Nephron (organoid): Measurements from ENCODE around the gene TMEM59.
A peak's percentile ranks its signal among the peaks of the same experiment; 100 is the strongest.

Experiments used
- H3K27ac Mint-ChIP-seq, 3 experiments: 2 replicates each; pipeline ENCODE4 v1.8.0; 2020; ENCODE audit warnings: mixed read lengths in 3 of 3, mild to moderate bottlenecking in 2 of 3, moderate library complexity in 1 of 3
- H3K27me3 Mint-ChIP-seq: 2 replicates; pipeline ENCODE4 v1.8.0; 2021; ENCODE audit warnings: low read depth, mild to moderate bottlenecking, moderate library complexity, mixed read lengths
- H3K36me3 Mint-ChIP-seq: 2 replicates; pipeline ENCODE4 v1.8.0; 2020; ENCODE audit warnings: low read depth, mixed read lengths
- H3K4me1 Mint-ChIP-seq: 2 replicates; pipeline ENCODE4 v1.8.0; 2020; ENCODE audit warnings: mixed read lengths
- H3K4me3 Mint-ChIP-seq, 3 experiments: 2 replicates each; pipeline ENCODE4 v1.8.0; 2020; ENCODE audit warnings: mild to moderate bottlenecking in 3 of 3, mixed read lengths in 3 of 3, moderate library complexity in 2 of 3
- H3K9me3 Mint-ChIP-seq: 2 replicates; pipeline ENCODE4 v1.8.0; 2020; ENCODE audit warnings: mixed read lengths
- CTCF ChIP-seq, 3 experiments: fragments of 200-600 bp; sonication (generic); IDR thresholded peaks; one replicate each; pipeline ENCODE4 v1.5.0; 2021; ENCODE audit warnings: antibody characterized with exemption in 3 of 3; ENCODE audit not compliant: unreplicated experiment in 3 of 3

TMEM59 gene

DNA sequence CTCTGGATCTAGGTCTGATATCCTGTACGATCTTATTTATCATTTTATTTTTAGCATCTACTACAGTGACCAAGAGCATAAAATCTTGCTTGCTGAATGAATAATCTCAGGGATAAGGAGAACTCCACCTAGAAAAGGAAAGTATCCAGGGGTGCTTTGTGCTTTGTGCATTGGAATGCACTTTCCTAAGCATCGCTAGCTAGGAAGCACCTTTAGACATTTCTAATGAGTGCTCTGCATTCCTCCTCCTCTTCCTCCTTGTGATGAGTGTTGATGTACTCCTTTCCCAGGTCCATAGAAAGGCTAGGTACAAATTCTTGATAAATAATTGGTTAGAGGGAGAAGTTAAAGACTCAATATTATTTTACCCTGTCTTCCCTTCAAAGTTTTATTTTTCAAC lies 31.8 kb upstream of the TMEM59 start:
- Mint-ChIP-seq H3K27me3 (no peaks in the 10 kb centered on the region), H3K36me3 (no peaks in the 10 kb centered on the region), H3K4me3 (no peak overlapping the region), H3K4me1 (no peaks in the 10 kb centered on the region), H3K9me3 (no peaks in the 10 kb centered on the region), H3K27ac (no peak overlapping the region)
- TF ChIP-seq CTCF (IDR thresholded peaks at IDR 0.05; ENCODE audit: unreplicated experiment in 3 of 3) = no peak

DNA sequence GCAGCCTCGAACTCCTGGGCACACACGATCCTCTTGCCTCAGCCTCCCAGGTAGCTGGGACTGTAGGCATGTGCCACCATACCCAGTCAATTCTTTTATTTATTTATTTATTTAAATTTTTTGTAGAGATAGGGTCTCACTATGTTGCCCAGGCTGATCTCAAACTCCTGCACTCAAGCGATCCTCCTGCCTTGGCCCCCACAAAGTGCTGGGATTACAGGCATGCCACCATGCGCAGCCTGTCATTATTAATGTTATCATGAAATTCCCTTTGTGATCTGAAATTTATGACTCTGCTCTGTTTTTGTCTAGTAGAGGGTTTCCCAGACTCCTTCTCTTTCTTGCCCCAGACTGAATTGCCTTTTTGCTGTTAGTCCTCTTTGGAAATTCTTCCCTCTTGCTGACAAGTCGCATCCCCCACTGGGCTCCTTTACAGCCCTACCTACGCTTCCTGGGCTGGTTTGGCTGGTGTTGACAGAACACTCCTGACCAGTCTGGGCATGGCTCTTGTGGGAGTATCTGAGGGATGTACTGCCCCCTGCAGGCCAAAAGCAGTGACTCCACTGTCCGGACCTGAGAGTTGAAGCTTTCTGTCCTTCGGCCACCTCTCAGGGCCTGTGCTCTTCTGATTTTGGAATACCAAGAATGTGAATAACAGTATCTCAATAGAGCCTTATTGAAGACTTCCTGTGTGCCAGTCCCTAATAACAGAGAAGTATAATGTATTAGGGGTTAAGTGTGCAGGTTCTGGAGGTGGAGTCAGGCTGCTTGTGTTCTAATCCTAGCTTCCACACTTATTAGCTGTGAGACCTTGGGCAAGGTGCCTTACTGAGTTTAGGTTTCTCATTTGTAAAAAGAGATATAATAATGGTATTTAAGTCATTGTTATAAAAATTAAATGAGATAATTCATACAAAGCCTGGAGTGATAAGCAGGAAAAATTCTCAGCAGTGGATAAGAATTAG lies 28.6 kb upstream of the TMEM59 start:
- peak; percentile 42 to 61 (median 50) for TF ChIP-seq CTCF (IDR thresholded peaks at IDR 0.05; ENCODE audit: unreplicated experiment in 3 of 3)
- Mint-ChIP-seq H3K9me3 (no peaks in the 10 kb centered on the region), H3K4me1 (no peaks in the 10 kb centered on the region), H3K27ac (peak overlapping the region in 1 of 3 experiments; percentile 79), H3K4me3 (no peak overlapping the region), H3K36me3 (peaks cover 7% of the 10 kb centered on the region), H3K27me3 (no peaks in the 10 kb centered on the region)

DNA sequence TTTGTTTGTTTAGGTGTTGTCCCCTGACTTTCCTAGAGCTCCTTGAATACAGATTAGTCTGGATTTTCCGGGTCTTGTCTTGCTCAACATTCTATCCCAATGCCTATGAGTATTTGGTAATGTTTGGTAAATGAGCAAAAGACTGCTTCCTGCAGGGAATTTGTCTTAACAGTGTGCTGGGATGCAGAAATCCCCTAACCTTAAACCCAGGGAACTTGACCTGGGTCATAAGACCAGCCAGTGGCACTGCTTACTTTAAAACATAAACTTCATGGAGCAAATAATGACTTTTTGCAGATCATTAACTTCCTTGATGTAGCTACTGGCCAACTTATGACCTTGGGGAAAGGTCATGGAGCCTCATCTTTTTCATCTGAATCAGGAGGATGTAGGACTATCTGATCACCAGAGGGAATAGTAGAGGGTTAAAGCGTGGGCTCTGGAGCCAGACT lies 27.6 kb upstream of the TMEM59 start:
- H3K4me1 Mint-ChIP-seq = no peaks in the 10 kb centered on the region
- no peaks in the 10 kb centered on the region for H3K9me3 Mint-ChIP-seq
- no peaks in the 10 kb centered on the region for H3K27me3 Mint-ChIP-seq
- no peak for TF ChIP-seq CTCF (IDR thresholded peaks at IDR 0.05; ENCODE audit: unreplicated experiment in 3 of 3)
- peak overlapping the region in 1 of 3 experiments; percentile 97 for H3K27ac Mint-ChIP-seq
- no peak overlapping the region for H3K4me3 Mint-ChIP-seq
- peaks cover 7% of the 10 kb centered on the region for H3K36me3 Mint-ChIP-seq

GRCh38 chr1:54077359-54077758 lies 24.4 kb upstream of the TMEM59 start:
- Mint-ChIP-seq H3K36me3 (peaks cover 7% of the 10 kb centered on the region), H3K27ac (peak overlapping the region in 1 of 3 experiments; percentile 22), H3K4me1 (no peaks in the 10 kb centered on the region), H3K4me3 (no peak overlapping the region), H3K27me3 (no peaks in the 10 kb centered on the region), H3K9me3 (no peaks in the 10 kb centered on the region)
- TF ChIP-seq CTCF (IDR thresholded peaks at IDR 0.05; ENCODE audit: unreplicated experiment in 3 of 3) = no peak

DNA sequence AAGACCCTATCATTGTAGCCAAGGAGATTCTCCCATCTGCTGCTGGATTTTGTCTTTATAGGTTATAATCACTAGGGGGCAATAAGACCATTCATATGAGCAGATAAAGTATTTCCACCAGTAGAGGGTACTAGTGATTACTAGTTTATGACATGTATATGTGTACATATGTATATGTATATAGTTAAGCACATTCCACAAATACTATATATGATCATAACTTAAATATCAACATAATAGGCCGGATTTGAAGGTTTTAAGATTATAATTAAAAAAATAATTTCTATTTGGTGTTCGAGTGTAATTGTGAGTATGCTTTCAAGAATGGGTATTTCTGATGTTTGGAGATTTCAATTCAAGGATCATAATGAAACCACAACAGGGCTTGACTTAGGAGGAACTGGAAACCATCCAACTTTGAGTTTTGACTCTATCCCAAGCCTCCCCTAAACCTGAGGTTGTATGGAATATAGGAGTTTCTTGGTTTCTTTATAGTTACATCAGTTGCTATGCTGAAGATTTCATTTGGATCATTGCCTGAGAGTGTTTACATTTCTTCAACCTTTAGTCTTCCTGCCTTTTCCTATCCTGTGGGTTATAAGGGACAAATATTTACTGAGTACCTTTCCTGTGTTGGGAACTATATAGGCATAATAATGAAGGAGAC lies 17.3 kb upstream of the TMEM59 start:
- Mint-ChIP-seq H3K4me3 (no peak overlapping the region), H3K4me1 (peaks cover 16% of the 10 kb centered on the region), H3K9me3 (no peaks in the 10 kb centered on the region), H3K27ac (peak overlapping the region; percentile 46 to 65 (median 50)), H3K36me3 (peaks cover 12% of the 10 kb centered on the region), H3K27me3 (peaks cover 3% of the 10 kb centered on the region)
- peak; percentile 69 to 93 (median 77) for TF ChIP-seq CTCF (IDR thresholded peaks at IDR 0.05; ENCODE audit: unreplicated experiment in 3 of 3)
